Trophoblast cell (in vitro differentiated cells and primary cell): ENCODE results near the gene VANGL1.

Source experiments
- DNase-seq, 2 donors: peaks; one replicate each; pipeline ENCODE4 v3.0.0-alpha.2; 2016
- H2AFZ ChIP-seq: 2 replicates; pipeline ENCODE4 v1.6.1; 2013; ENCODE audit warnings: low read length, moderate library complexity, mild to moderate bottlenecking; ENCODE audit not compliant: insufficient read depth, poor library complexity
- H2AK5ac ChIP-seq: 2 replicates; pipeline ENCODE4 v1.6.1; 2013; ENCODE audit warnings: mild to moderate bottlenecking, low read length
- H2BK120ac ChIP-seq: 2 replicates; pipeline ENCODE4 v1.6.1; 2013; ENCODE audit warnings: low read length, mild to moderate bottlenecking, moderate library complexity; ENCODE audit not compliant: insufficient read depth, poor library complexity
- H2BK12ac ChIP-seq: 2 replicates; pipeline ENCODE4 v1.6.1; 2013; ENCODE audit warnings: mild to moderate bottlenecking, low read length, moderate library complexity
- H2BK5ac ChIP-seq: 2 replicates; pipeline ENCODE4 v1.6.1; 2013; ENCODE audit warnings: low read length, low read depth, moderate library complexity, mild to moderate bottlenecking; ENCODE audit not compliant: poor library complexity
- H3K14ac ChIP-seq: 2 replicates; pipeline ENCODE4 v1.6.1; 2013; ENCODE audit warnings: mild to moderate bottlenecking, low read length
- H3K18ac ChIP-seq: 2 replicates; pipeline ENCODE4 v1.6.1; 2013; ENCODE audit warnings: mild to moderate bottlenecking, low read length
- H3K23ac ChIP-seq: 2 replicates; pipeline ENCODE4 v1.6.1; 2013; ENCODE audit warnings: low read length
- H3K27ac ChIP-seq: 2 replicates; pipeline ENCODE4 v1.5.1; 2013; ENCODE audit warnings: low read depth, mild to moderate bottlenecking, inconsistent platforms, low read length, moderate library complexity
- H3K27me3 ChIP-seq: 2 replicates; pipeline ENCODE4 v1.6.1; 2013; ENCODE audit warnings: inconsistent platforms, mild to moderate bottlenecking, low read length, moderate library complexity; ENCODE audit not compliant: insufficient read depth
- H3K36me3 ChIP-seq, 2 experiments: 1 replicate in 1 of 2; 2 replicates in 1 of 2; pipeline ENCODE4 v1.6.1; 2013; ENCODE audit warnings: low read length in 2 of 2, mild to moderate bottlenecking in 2 of 2, moderate library complexity in 1 of 2; ENCODE audit not compliant: insufficient read depth in 2 of 2, control insufficient read depth in 1 of 2
- H3K4ac ChIP-seq: 2 replicates; pipeline ENCODE4 v1.6.1; 2013; ENCODE audit warnings: low read depth, mild to moderate bottlenecking, low read length, moderate library complexity
- H3K4me1 ChIP-seq, 2 experiments: 1 replicate in 1 of 2; 2 replicates in 1 of 2; pipeline ENCODE4 v1.6.1; 2013; ENCODE audit warnings: low read length in 2 of 2, mild to moderate bottlenecking in 2 of 2, moderate library complexity in 1 of 2; ENCODE audit not compliant: insufficient read depth in 2 of 2, control insufficient read depth in 1 of 2
- H3K4me2 ChIP-seq: 2 replicates; pipeline ENCODE4 v1.6.1; 2013; ENCODE audit warnings: inconsistent platforms, mild to moderate bottlenecking, low read length, moderate library complexity
- H3K4me3 ChIP-seq: 2 replicates; pipeline ENCODE4 v1.5.1; 2013; ENCODE audit warnings: mild to moderate bottlenecking, low read depth, low read length, inconsistent platforms
- H3K79me1 ChIP-seq: one replicate; pipeline ENCODE4 v1.6.1; 2013; ENCODE audit warnings: low read length
- H3K79me2 ChIP-seq: 2 replicates; pipeline ENCODE4 v1.6.1; 2013; ENCODE audit warnings: low read length, mild to moderate bottlenecking; ENCODE audit not compliant: control insufficient read depth, insufficient read depth, poor library complexity
- H3K9ac ChIP-seq: 2 replicates; pipeline ENCODE4 v1.6.1; 2013; ENCODE audit warnings: mild to moderate bottlenecking, low read length
- H3K9me3 ChIP-seq: 2 replicates; pipeline ENCODE4 v1.6.1; 2013; ENCODE audit warnings: low read depth, mild to moderate bottlenecking, control low read depth, inconsistent platforms, low read length; ENCODE audit not compliant: insufficient read depth
- H4K12ac ChIP-seq: 2 replicates; pipeline ENCODE4 v1.6.1; 2013; ENCODE audit warnings: low read depth, mild to moderate bottlenecking, low read length, moderate library complexity
- H4K8ac ChIP-seq: 2 replicates; pipeline ENCODE4 v1.6.1; 2013; ENCODE audit warnings: low read depth, mild to moderate bottlenecking, low read length, moderate library complexity
- H4K91ac ChIP-seq: one replicate; pipeline ENCODE4 v1.6.1; 2013; ENCODE audit warnings: low read depth, mild to moderate bottlenecking, low read length, moderate library complexity
- WGBS: extraction: QIAGEN DNeasy Blood & Tissue Kit; methylation state at CpG from one replicate; pipeline ENCODE4 v1.1.7; 2013; ENCODE audit warnings: missing lambda C conversion rate; ENCODE audit not compliant: insufficient read length, insufficient coverage; ENCODE audit errors: extremely low coverage; 5-methylcytosine and 5-hydroxymethylcytosine counted together

VANGL1 gene

GRCh38 chr1:115644109-115644508, 2.3 kb downstream of the VANGL1 start:
- Histone ChIP-seq H2BK5ac (no peak overlapping the region), H3K9me3 (peaks cover 7% of the 10 kb centered on the region), H3K18ac (no peak overlapping the region), H3K23ac (no peak overlapping the region), H3K36me3 (no peaks in the 10 kb centered on the region), H2BK12ac (no peak overlapping the region), H3K14ac (no peak overlapping the region), H4K91ac (no peak overlapping the region), H2AK5ac (no peak overlapping the region), H3K4ac (no peak overlapping the region), H3K27me3 (no peaks in the 10 kb centered on the region), H4K12ac (no peak overlapping the region), H3K4me2 (no peak overlapping the region), H3K4me3 (no peak overlapping the region), H3K4me1 (peaks cover 5 to 19% of the 10 kb centered on the region in 2 experiments), H3K79me2 (peaks cover 11% of the 10 kb centered on the region), H2AFZ (no peak overlapping the region), H3K9ac (no peak overlapping the region), H4K8ac (no peak overlapping the region), H2BK120ac (no peak overlapping the region), H3K79me1 (peaks cover 9% of the 10 kb centered on the region), H3K27ac (no peak overlapping the region)
- no CpG with 5 or more reads among the region's 3 CpGs for WGBS
- no peak for DNase-seq

DNA sequence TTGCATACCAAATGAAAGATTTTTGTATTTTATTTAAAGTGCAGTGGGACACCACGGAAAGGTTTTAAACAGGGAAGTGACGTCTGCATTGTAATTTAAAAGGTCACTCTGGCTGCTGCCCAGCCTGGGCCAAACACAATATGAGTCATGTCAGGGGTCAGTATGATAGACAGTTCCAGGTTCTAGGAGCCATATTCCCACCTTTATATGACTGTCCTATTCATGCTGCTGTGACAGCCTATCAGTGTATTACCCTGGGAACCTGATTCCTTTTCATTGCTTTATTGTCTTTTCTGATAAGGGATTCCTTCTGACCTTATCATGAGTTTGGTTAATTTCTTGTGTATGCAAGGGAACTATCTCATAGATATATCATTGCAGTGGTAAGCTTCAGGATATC, 5.3 kb downstream of the VANGL1 start:
- H3K4me2 ChIP-seq: no peak overlapping the region
- no peaks in the 10 kb centered on the region for H3K27me3 ChIP-seq
- no peak overlapping the region for H2BK5ac ChIP-seq
- no peak overlapping the region for H3K4me3 ChIP-seq
- no peak overlapping the region for H4K12ac ChIP-seq
- no peak overlapping the region for H3K27ac ChIP-seq
- no peak overlapping the region for H3K14ac ChIP-seq
- H4K8ac ChIP-seq: no peak overlapping the region
- H4K91ac ChIP-seq: no peak overlapping the region
- H2BK12ac ChIP-seq: no peak overlapping the region
- no peak overlapping the region for H2AFZ ChIP-seq
- no CpG with 5 or more reads among the region's 2 CpGs for WGBS
- H2BK120ac ChIP-seq: no peak overlapping the region
- no peak overlapping the region for H3K18ac ChIP-seq
- H3K79me2 ChIP-seq: peaks cover 9% of the 10 kb centered on the region
- H3K9ac ChIP-seq: no peak overlapping the region
- H3K4ac ChIP-seq: no peak overlapping the region
- peaks cover 13 to 28% of the 10 kb centered on the region in 2 experiments for H3K4me1 ChIP-seq
- no peak overlapping the region for H2AK5ac ChIP-seq
- H3K23ac ChIP-seq: no peak overlapping the region
- H3K36me3 ChIP-seq: no peaks in the 10 kb centered on the region
- peaks cover 10% of the 10 kb centered on the region for H3K79me1 ChIP-seq
- H3K9me3 ChIP-seq: no peaks in the 10 kb centered on the region
- DNase-seq: no peak

DNA sequence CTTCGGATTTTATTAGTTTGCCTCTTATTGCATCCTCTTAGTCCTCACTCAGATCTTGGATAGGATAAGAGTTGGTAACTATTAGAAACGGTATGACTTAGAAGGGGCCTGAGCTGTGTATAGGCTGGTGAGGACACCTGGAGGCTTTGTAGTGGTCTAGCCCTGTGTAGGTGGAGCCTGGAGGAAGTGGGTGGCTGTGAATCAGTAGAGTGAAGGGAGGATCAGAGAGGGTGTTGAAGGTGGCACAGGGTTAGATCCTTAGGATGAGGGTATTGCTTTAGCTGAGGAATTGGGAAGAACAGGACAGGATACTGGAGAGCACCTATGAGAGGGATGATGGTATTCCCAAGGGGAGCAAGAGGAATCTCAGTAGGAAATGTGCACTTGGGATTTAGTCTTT, 5.7 kb downstream of the VANGL1 start:
- no peak overlapping the region for H3K27ac ChIP-seq
- peak overlapping the region; percentile 62 for H3K18ac ChIP-seq
- peak overlapping the region; percentile 38 for H2AK5ac ChIP-seq
- no peak overlapping the region for H2BK12ac ChIP-seq
- H3K9me3 ChIP-seq: no peaks in the 10 kb centered on the region
- no peak overlapping the region for H2BK5ac ChIP-seq
- no peak overlapping the region for H4K91ac ChIP-seq
- no peak overlapping the region for H4K8ac ChIP-seq
- H3K9ac ChIP-seq: no peak overlapping the region
- H3K4me2 ChIP-seq: no peak overlapping the region
- peaks cover 13 to 28% of the 10 kb centered on the region in 2 experiments for H3K4me1 ChIP-seq
- WGBS: no CpG with 5 or more reads among the region's 2 CpGs
- H3K4me3 ChIP-seq: no peak overlapping the region
- no peak overlapping the region for H4K12ac ChIP-seq
- H3K79me2 ChIP-seq: peaks cover 5% of the 10 kb centered on the region
- no peak for DNase-seq
- H3K79me1 ChIP-seq: peaks cover 5% of the 10 kb centered on the region
- H3K23ac ChIP-seq: no peak overlapping the region
- no peak overlapping the region for H2BK120ac ChIP-seq
- peaks cover 0 to 3% of the 10 kb centered on the region in 2 experiments for H3K36me3 ChIP-seq
- peak overlapping the region; percentile 78 for H3K4ac ChIP-seq
- H3K27me3 ChIP-seq: no peaks in the 10 kb centered on the region
- H3K14ac ChIP-seq: no peak overlapping the region
- H2AFZ ChIP-seq: no peak overlapping the region

GRCh38 chr1:115647919-115648650, 6.3 kb downstream of the VANGL1 start:
- Histone ChIP-seq H3K23ac (no peak overlapping the region), H2BK120ac (no peak overlapping the region), H3K4me1 (peaks cover 13 to 28% of the 10 kb centered on the region in 2 experiments), H2BK5ac (no peak overlapping the region), H4K8ac (no peak overlapping the region), H3K4me3 (no peak overlapping the region), H3K27me3 (no peaks in the 10 kb centered on the region), H3K36me3 (peaks cover 0 to 4% of the 10 kb centered on the region in 2 experiments), H3K4me2 (no peak overlapping the region), H4K91ac (no peak overlapping the region), H3K9ac (no peak overlapping the region), H3K27ac (no peak overlapping the region), H2BK12ac (no peak overlapping the region), H3K79me1 (peaks cover 3% of the 10 kb centered on the region), H4K12ac (no peak overlapping the region), H2AK5ac (no peak overlapping the region), H3K9me3 (no peaks in the 10 kb centered on the region), H3K18ac (no peak overlapping the region), H3K4ac (no peak overlapping the region), H3K79me2 (peaks cover 2% of the 10 kb centered on the region), H2AFZ (no peak overlapping the region), H3K14ac (no peak overlapping the region)
- no peak for DNase-seq
- 100% methylated on average over 1 of the region's 3 CpGs for WGBS
